CD14-positive monocyte (primary cell): ENCODE data around the gene MAPKAPK3. TPM values are rescaled to one million over a fixed set of nuclear protein-coding genes. Genes with fewer than 3 reads are reported as not detected.

Experiments used
- DNase-seq, 3 donors: peaks; one replicate each; pipeline ENCODE4 v3.0.0-alpha.2; 2011 to 2022
- H2AFZ ChIP-seq: 2 replicates; pipeline ENCODE4 v1.6.0; 2012; ENCODE audit warnings: mild to moderate bottlenecking, low read depth, low read length, inconsistent platforms; ENCODE audit not compliant: insufficient read depth, poor library complexity, severe bottlenecking
- H3K27ac ChIP-seq, 2 donors: 1 replicate in 1 of 2; 2 replicates in 1 of 2; pipeline ENCODE4 v1.5.1; 2012 to 2013; ENCODE audit warnings: low read length in 2 of 2, control low read depth in 1 of 2, inconsistent platforms in 1 of 2, low read depth in 1 of 2, mild to moderate bottlenecking in 1 of 2
- H3K27me3 ChIP-seq, 2 donors: one replicate each; pipeline versions ENCODE4 v1.6.0 to v1.6.1; 2011 to 2013; ENCODE audit warnings: low read length in 2 of 2; ENCODE audit not compliant: control insufficient read depth in 2 of 2, insufficient read depth in 2 of 2
- H3K36me3 ChIP-seq, 2 donors: replicated peaks in 1 of 2; 1 replicate in 1 of 2; 2 replicates in 1 of 2; pipeline versions ENCODE4 v1.5.1 to v1.6.1; 2012 to 2013; ENCODE audit warnings: low read length in 2 of 2, control low read depth in 1 of 2, inconsistent platforms in 1 of 2, mild to moderate bottlenecking in 1 of 2; ENCODE audit not compliant: insufficient read depth in 2 of 2, control insufficient read depth in 1 of 2
- H3K4me1 ChIP-seq, 2 donors: 1 replicate in 1 of 2; 2 replicates in 1 of 2; pipeline versions ENCODE4 v1.5.1 to v1.6.1; 2012 to 2013; ENCODE audit warnings: low read length in 2 of 2, control low read depth in 1 of 2, inconsistent platforms in 1 of 2, mild to moderate bottlenecking in 1 of 2, moderate library complexity in 1 of 2; ENCODE audit not compliant: insufficient read depth in 2 of 2, control insufficient read depth in 1 of 2
- H3K4me2 ChIP-seq: replicated peaks from 2 replicates; pipeline ENCODE3; 2012; ENCODE audit warnings: low read length, moderate library complexity, mild to moderate bottlenecking; ENCODE audit not compliant: poor library complexity, severe bottlenecking; ENCODE audit errors: extremely low read depth
- H3K4me3 ChIP-seq, 3 experiments: fragments of 200-600 bp in 1 of 3; sonication (generic) in 1 of 3; replicated peaks in 1 of 3; 1 replicate in 2 of 3; 2 replicates in 1 of 3; pipeline ENCODE4 v1.5.1; 2011 to 2013; ENCODE audit warnings: low read length in 3 of 3, mild to moderate bottlenecking in 3 of 3, control low read depth in 2 of 3, low read depth in 2 of 3, inconsistent platforms in 1 of 3, moderate library complexity in 1 of 3
- H3K79me2 ChIP-seq: 2 replicates; pipeline ENCODE4 v1.6.0; 2012; ENCODE audit warnings: mild to moderate bottlenecking, control low read depth, inconsistent platforms, low read length, moderate library complexity; ENCODE audit not compliant: insufficient read depth
- H3K9ac ChIP-seq: 2 replicates; pipeline ENCODE4 v1.6.0; 2017; ENCODE audit warnings: low read length, mild to moderate bottlenecking; ENCODE audit not compliant: insufficient read depth, poor library complexity, severe bottlenecking
- H3K9me3 ChIP-seq, 2 donors: replicated peaks in 1 of 2; 1 replicate in 1 of 2; 2 replicates in 1 of 2; pipeline versions ENCODE4 v1.5.1 to v1.6.1; 2012 to 2013; ENCODE audit warnings: low read length in 2 of 2, control low read depth in 1 of 2; ENCODE audit not compliant: control insufficient read depth in 1 of 2, insufficient read depth in 1 of 2
- H4K20me1 ChIP-seq: 2 replicates; pipeline ENCODE4 v1.6.0; 2012; ENCODE audit warnings: mild to moderate bottlenecking, low read length, control low read depth, moderate library complexity; ENCODE audit not compliant: insufficient read depth
- H3K27ac Mint-ChIP-seq, 7 donors: one replicate each; pipeline ENCODE4 v1.8.0; 2020; ENCODE audit warnings: mild to moderate bottlenecking in 7 of 7, mixed read lengths in 7 of 7, moderate library complexity in 6 of 7, inconsistent platforms in 2 of 7
- H3K27me3 Mint-ChIP-seq, 3 donors: one replicate each; pipeline ENCODE4 v1.8.0; 2021 to 2022; ENCODE audit warnings: low read depth in 3 of 3, mild to moderate bottlenecking in 3 of 3, mixed read lengths in 3 of 3, moderate library complexity in 3 of 3, inconsistent platforms in 1 of 3
- H3K36me3 Mint-ChIP-seq, 2 donors: one replicate each; pipeline ENCODE4 v1.8.0; 2020; ENCODE audit warnings: mixed read lengths in 2 of 2, inconsistent platforms in 1 of 2, mild to moderate bottlenecking in 1 of 2
- H3K4me1 Mint-ChIP-seq: one replicate; pipeline ENCODE4 v1.8.0; 2020; ENCODE audit warnings: mild to moderate bottlenecking, mixed read lengths
- H3K4me3 Mint-ChIP-seq, 2 donors: one replicate each; pipeline ENCODE4 v1.8.0; 2020; ENCODE audit warnings: mild to moderate bottlenecking in 2 of 2, mixed read lengths in 2 of 2, moderate library complexity in 1 of 2
- H3K9me3 Mint-ChIP-seq, 7 donors: one replicate each; pipeline ENCODE4 v1.8.0; 2020 to 2022; ENCODE audit warnings: mixed read lengths in 7 of 7, mild to moderate bottlenecking in 6 of 7, moderate library complexity in 6 of 7, inconsistent platforms in 2 of 7
- CTCF ChIP-seq: fragments of 200-600 bp; IDR thresholded peaks from one replicate; pipeline ENCODE4 v1.8.0; 2022; ENCODE audit warnings: antibody characterized with exemption, mild to moderate bottlenecking
- WGBS: methylation state at CpG from one replicate; pipeline ENCODE4 v1.1.5; 2013; ENCODE audit warnings: missing lambda C conversion rate; ENCODE audit not compliant: insufficient coverage; 5-methylcytosine and 5-hydroxymethylcytosine counted together
- intact Hi-C, 2 donors: fragments of 100-400 bp; cut with micrococcal nuclease; formaldehyde crosslinking; loops; one replicate each; pipeline versions ENCODE4 v1.15.0 to v1.15.1; 2023
- polyA plus RNA-seq, 3 donors: library from polyadenylated mRNA; depleted of rRNA in 1 of 3; unstranded in 2 of 3; stranded (reverse) in 1 of 3; fragments of 300-500 nt in 2 of 3; fragments of >200 nt in 1 of 3; fragmentation: Illumina TruSeq in 2 of 3; gene quantifications; 1 replicate in 2 of 3; 2 replicates in 1 of 3; pipeline ENCODE4 v1.2.3, GENCODE V29; 2012 to 2021

Gene MAPKAPK3
- polyA plus RNA-seq, 3 donors: 173 to 252 (median 201) TPM

- Histone ChIP-seq H3K4me3 (peak overlapping the region in 1 of 3 experiments; percentile 48), H3K36me3 (peaks cover 16 to 61% of the 10 kb centered on the region in 2 donors), H3K9me3 (no peaks in the 10 kb centered on the region), H3K4me1 (peaks cover 67 to 80% of the 10 kb centered on the region in 2 donors), H2AFZ (no peak overlapping the region), H3K79me2 (peaks cover 98% of the 10 kb centered on the region), H4K20me1 (peaks cover 100% of the 10 kb centered on the region), H3K9ac (peak overlapping the region; percentile 43), H3K27ac (peak overlapping the region; percentile 70 to 94), H3K4me2 (peak overlapping the region; percentile 66), H3K27me3 (no peaks in the 10 kb centered on the region)
- H3K36me3 Mint-ChIP-seq: peaks cover 43 to 57% of the 10 kb centered on the region in 2 donors
- WGBS: 4% methylated on average over 5 of the region's 5 CpGs
- peaks cover 82% of the 10 kb centered on the region for H3K4me1 Mint-ChIP-seq
- peak; percentile 32 for TF ChIP-seq CTCF
- no peaks in the 10 kb centered on the region for H3K27me3 Mint-ChIP-seq
- peak; percentile 57 to 66 (median 62) for DNase-seq
- intact Hi-C loops: loop anchor here in 1 of 2 donors (2.0 kb wide), 1 partner anchor 16 kb away; the partner anchor contains the start of gene MAPKAPK3
- peaks cover 0 to 4% (median 0%) of the 10 kb centered on the region in 7 donors for H3K9me3 Mint-ChIP-seq
- H3K4me3 Mint-ChIP-seq: peak overlapping the region; percentile 57 to 72
- H3K27ac Mint-ChIP-seq: peak overlapping the region; percentile 88 to 99 (median 94)
These were observed 15.5 kb downstream of the MAPKAPK3 start for GRCh38 chr3:50632450-50632849.

- H3K9ac ChIP-seq: peak overlapping the region; percentile 43
- H3K27me3 ChIP-seq: no peaks in the 10 kb centered on the region
- H3K4me2 ChIP-seq: peak overlapping the region; percentile 66
- Mint-ChIP-seq H3K4me1 (peaks cover 78% of the 10 kb centered on the region), H3K27ac (peak overlapping the region; percentile 87 to 99 (median 92)), H3K27me3 (no peaks in the 10 kb centered on the region), H3K4me3 (peak overlapping the region in 1 of 2 donors; percentile 10), H3K9me3 (peaks cover 0 to 4% (median 0%) of the 10 kb centered on the region in 7 donors), H3K36me3 (peaks cover 46 to 58% of the 10 kb centered on the region in 2 donors)
- no peak overlapping the region for H2AFZ ChIP-seq
- H3K27ac ChIP-seq: peak overlapping the region; percentile 70 to 94
- no peaks in the 10 kb centered on the region for H3K9me3 ChIP-seq
- peaks cover 16 to 61% of the 10 kb centered on the region in 2 donors for H3K36me3 ChIP-seq
- no peak for TF ChIP-seq CTCF
- 54% methylated on average over 3 of the region's 5 CpGs for WGBS
- no peak for DNase-seq
- H3K4me3 ChIP-seq: peak overlapping the region in 1 of 3 experiments; percentile 48
- H3K79me2 ChIP-seq: peaks cover 98% of the 10 kb centered on the region
- intact Hi-C loops: loop anchor here in 1 of 2 donors (2.0 kb wide), 1 partner anchor 17 kb away; the partner anchor contains the start of gene MAPKAPK3
- H4K20me1 ChIP-seq: peaks cover 100% of the 10 kb centered on the region
- peaks cover 58 to 71% of the 10 kb centered on the region in 2 donors for H3K4me1 ChIP-seq
These were observed 16.4 kb downstream of the MAPKAPK3 start for GRCh38 chr3:50633230-50633790.
